HG03280 (cell line): Measurements from ENCODE around the gene CACNA1H.

ENCODE experiments used
- ATAC-seq: cut with Tn5 transposase; IDR thresholded peaks from one replicate; pipeline ENCODE4 v1.9.1; 2021; ENCODE audit warnings: mild to moderate bottlenecking, moderate library complexity; ENCODE audit not compliant: unreplicated experiment

Gene CACNA1H

DNA sequence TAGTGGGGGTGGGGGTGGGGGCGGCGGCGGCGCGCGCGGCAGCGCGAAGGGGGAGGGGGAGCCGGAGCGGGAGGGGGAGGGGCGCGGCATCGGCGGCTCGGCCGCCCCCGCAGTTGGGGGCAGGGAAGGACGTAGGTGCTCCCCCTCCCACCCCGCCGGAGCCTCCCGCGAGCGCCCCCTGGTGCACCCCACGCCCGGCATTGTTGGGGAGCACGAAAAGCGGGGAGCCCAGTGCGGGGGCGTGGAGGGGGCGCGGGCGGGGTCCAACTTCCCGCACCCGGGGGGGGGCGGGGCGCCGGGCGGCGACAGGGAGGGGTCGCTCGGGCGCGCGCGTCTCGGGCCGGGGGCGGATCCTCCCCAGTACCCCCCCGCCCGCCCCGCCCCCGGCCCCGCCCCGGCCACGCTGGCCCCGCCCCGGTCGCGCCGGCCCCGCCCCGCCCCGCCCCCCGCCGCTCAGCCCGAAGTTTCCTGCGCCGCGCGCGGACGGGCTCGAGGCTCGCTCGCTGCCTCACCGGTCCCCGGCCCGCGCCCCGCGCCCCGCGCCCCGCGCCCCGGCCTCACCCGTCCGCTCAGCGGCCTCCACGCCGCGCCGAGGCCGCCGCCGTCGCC is at the start of gene CACNA1H:
CACNA1H (plus strand) TSS at position 456 of the 609 bp plus-strand sequence. CDS start 632 bp downstream, outside the sequence.
- no peak for ATAC-seq

DNA sequence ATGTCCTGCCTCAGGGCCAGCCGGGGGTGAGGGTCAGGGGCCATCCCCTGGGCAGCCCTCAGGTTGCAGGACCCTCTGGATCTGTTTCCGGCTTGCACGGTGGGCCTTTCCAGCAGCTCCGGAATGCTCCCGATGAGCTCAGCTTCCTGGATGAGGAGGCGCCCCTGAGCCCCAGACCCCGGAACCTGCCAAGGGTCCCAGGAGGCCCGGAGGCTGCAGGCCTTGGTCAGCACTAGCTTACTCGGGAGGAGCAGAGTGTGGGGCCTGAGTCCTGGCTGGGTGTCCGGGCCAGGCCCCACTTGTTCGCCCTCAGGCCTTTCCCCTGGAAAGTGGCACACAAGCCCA is 49.3 kb upstream of the CACNA1H start:
- ATAC-seq = no peak

- no peak for ATAC-seq
Observed at GRCh38 chr16:1105888-1106620, 46.9 kb upstream of the CACNA1H start.

- no peak for ATAC-seq
Observed at GRCh38 chr16:1106659-1107058, 46.2 kb upstream of the CACNA1H start.

- ATAC-seq = no peak
Observed at GRCh38 chr16:1107141-1107540, 45.8 kb upstream of the CACNA1H start.

GRCh38 chr16:1107731-1108130 is 45.2 kb upstream of the CACNA1H start:
- no peak for ATAC-seq

DNA sequence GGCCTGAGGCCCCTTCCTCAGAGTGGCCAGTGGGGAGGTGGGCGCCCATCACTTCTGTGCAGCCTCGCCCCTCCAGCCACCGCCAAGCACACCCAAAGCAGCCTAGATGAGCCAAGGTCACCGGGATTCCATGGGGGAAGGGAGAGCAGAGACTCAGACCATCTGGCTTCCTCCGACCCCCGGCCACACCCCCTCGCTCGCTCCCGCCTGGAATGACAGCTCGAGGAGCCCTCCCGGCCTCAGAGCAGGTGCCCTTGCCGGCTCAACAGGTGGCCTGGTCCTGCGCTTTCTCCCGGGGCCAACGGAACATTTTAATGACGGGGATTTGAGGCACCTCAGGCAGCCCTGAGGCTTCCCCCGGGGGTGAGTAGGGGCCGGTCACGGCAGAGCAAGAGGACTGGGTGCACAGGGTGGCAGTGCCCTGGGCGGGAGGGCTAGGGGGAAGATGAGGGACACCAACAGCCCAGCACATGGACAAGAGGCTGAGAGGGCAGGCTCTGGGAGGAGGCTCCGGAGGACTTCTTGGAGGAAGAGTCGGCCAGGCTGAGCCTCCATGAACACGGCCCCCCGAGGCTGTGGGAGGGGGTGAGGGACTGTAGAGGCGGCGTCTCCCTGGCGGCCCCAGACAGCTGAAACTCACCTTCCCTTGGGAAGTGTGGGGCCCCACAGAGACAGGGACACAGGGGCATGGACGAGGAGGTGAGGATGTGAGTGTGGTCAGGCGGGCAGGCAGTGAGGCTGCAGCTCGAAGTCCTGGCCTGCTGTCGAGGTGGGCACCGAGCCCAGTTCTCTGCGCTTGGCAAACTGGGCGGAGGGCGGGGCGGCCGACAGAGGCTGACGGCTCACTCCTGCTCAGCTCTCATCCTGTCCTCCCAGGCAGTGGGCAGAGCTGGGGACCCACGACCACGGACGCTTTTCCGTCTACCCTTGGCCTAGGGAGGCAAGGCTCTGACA is 44.3 kb upstream of the CACNA1H start:
- no peak for ATAC-seq

GRCh38 chr16:1109648-1110047 is 43.3 kb upstream of the CACNA1H start:
- no peak for ATAC-seq

DNA sequence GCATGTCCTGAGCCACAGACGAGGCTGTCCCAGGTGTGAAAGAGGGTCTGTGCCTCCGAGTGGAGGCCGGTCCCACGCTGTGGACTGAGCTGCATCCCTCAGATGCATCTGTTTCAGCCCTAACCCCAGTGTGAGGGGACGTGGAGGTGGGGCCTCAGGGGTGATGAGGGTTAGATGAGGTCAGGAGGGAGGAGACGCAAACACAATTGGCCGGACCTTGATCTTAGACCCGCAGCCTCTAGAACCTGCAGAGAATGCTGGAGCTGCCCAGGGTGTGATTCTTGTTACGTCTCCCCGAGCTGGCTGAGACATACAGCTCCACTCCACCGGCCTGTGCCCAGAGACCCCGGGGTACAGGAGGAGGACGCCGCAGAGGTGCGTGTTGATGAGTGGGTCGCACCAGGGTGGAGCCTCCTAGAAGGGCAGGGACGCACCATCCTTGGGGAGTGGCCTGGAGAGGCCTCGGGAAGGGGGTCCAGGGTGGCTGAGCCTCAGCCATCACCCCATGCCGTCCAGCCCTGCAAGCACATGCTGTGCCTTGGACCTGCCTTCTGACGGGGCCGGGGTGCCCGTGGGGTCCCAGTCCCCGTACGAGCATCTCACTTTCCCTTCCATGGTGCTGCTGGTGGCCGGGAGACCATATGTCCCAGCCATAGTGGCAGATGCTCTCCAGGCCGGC is 40.3 kb upstream of the CACNA1H start:
- no peak for ATAC-seq

- no peak for ATAC-seq
Observed at GRCh38 chr16:1113489-1113888, 39.4 kb upstream of the CACNA1H start.

DNA sequence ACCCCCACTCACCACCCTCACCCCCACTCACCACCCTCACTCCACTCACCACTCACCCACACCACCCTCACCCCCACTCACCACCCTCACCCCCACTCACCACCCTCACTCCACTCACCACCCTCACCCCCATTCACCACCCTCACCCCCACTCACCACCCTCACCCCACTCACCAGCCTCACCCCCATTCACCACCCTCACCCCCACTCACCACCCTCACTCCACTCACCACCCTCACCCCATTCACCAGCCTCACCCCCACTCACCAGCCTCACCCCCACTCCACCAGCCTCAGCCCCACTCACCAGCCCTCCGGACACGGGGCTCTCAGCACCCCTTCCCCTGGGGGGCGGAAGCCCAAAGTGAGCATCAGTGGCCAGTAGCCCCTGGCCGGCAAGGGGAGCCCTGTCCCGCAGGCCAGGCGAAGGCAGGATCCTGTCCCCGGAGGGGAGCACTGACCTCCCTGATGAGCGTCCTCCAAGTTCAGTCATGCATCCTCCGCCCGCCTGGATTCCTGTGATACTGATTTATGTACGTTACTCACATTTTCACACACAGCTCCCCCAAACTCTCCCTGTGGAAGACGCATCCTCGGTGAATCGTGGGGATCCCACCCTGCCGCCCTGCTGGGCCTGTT is 38.9 kb upstream of the CACNA1H start:
- no peak for ATAC-seq

GRCh38 chr16:1116693-1117077 is 36.2 kb upstream of the CACNA1H start:
- no peak for ATAC-seq

- no peak for ATAC-seq
Observed at GRCh38 chr16:1117176-1117900, 35.6 kb upstream of the CACNA1H start.

- no peak for ATAC-seq
Observed at GRCh38 chr16:1117926-1118325, 35.0 kb upstream of the CACNA1H start.

- ATAC-seq = no peak
Observed at GRCh38 chr16:1119129-1119528, 33.8 kb upstream of the CACNA1H start.

- no peak for ATAC-seq
Observed at GRCh38 chr16:1119766-1120576, 32.9 kb upstream of the CACNA1H start.

DNA sequence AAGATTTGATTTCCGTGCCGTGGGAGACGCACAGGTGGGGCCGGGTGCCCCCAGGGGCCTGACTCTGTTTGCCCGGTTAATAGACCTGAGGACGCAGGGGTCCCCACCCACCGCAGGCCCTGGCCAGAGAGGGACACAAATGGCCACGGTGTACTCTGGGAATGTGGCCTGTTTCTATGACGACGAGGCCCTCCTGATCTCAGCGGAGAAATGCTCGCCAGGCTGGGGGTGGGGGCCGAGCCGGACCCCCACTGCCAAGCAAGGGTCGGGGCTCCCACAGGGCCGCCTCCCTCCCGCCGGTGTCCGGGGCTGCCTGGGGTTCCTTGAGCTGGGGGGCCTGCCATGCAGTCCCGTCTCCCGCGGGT is 32.3 kb upstream of the CACNA1H start:
- no peak for ATAC-seq

GRCh38 chr16:1121009-1121408 is 31.9 kb upstream of the CACNA1H start:
- no peak for ATAC-seq
